Neural crest cell (in vitro differentiated cells): ENCODE data around the gene BRD8. TPM values are rescaled to one million over a fixed set of nuclear protein-coding genes. Genes with fewer than 3 reads are reported as not detected.

Experiments
- DNase-seq: peaks from one replicate; pipeline ENCODE4 v3.0.0; 2021; ENCODE audit warnings: low read depth, mixed read lengths, low spot score
- H3K27ac Mint-ChIP-seq: one replicate; pipeline ENCODE4 v1.8.0; 2021; ENCODE audit warnings: mild to moderate bottlenecking, mixed read lengths; ENCODE audit not compliant: unreplicated experiment
- H3K27me3 Mint-ChIP-seq: 2 replicates; pipeline ENCODE4 v1.8.0; 2021; ENCODE audit warnings: low read depth, mild to moderate bottlenecking, mixed read lengths
- H3K36me3 Mint-ChIP-seq: 2 replicates; pipeline ENCODE4 v1.8.0; 2021; ENCODE audit warnings: low read depth, mild to moderate bottlenecking, mixed read lengths
- H3K4me1 Mint-ChIP-seq: 2 replicates; pipeline ENCODE4 v1.8.0; 2021; ENCODE audit warnings: mixed read lengths
- H3K4me3 Mint-ChIP-seq: one replicate; pipeline ENCODE4 v1.8.0; 2021; ENCODE audit warnings: mild to moderate bottlenecking, mixed read lengths
- H3K9me3 Mint-ChIP-seq: 2 replicates; pipeline ENCODE4 v1.8.0; 2021; ENCODE audit warnings: mixed read lengths
- total RNA-seq: library from RNA; stranded (reverse); gene quantifications from 2 replicates; pipeline ENCODE4 v1.2.1, GENCODE V29; 2021
- TF ChIP-seq, protein P1 (sequence below): fragments of 200-600 bp; sonication (generic); conservative IDR thresholded peaks from 2 replicates; pipeline ENCODE4 v1.5.0; 2021; ENCODE audit warnings: antibody characterized with exemption, mild to moderate bottlenecking

The BRD8 gene
- total RNA-seq, 1 donor from 2014 or later, result 101 TPM

DNA sequence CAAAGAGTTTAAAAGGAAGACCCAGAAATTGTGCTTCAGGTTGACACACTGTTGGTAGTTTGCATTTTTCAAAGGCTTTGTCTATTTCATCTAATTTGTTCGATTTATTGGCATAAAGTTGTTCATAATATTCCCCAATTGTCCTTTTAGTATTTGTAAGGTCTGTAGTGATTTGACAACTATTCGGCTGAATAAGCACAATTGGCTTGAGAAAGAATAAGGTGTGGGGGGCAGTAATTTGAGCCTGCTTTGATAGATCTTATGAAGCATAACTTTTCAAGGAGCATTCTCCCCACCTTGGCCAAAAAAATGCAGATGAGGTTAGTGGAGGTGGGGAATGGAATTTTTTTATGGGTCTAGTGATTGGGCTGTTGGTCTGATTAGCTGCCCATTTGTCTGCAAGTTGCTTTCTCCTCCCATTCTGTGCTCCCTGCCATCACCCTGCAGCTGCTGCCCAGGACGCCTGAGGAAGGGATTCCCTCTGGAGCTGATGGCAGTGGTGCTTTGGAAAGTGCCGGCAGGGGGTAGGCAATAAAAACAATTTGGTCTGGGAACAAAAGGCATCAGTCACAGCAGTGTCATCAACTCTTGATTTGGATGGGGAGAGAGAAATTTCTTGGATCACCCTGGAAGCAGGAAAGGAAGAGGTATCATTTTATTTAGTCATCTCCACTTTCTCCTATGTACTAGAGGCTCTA lies 68.0 kb downstream of the BRD8 start:
- no peaks in the 10 kb centered on the region for H3K36me3 Mint-ChIP-seq
- H3K27ac Mint-ChIP-seq, result no peak overlapping the region
- no peaks in the 10 kb centered on the region for H3K9me3 Mint-ChIP-seq
- H3K4me3 Mint-ChIP-seq, result no peak overlapping the region
- H3K27me3 Mint-ChIP-seq, result peaks cover 7% of the 10 kb centered on the region
- H3K4me1 Mint-ChIP-seq, result peaks cover 11% of the 10 kb centered on the region
- TF ChIP-seq, protein P1, sequence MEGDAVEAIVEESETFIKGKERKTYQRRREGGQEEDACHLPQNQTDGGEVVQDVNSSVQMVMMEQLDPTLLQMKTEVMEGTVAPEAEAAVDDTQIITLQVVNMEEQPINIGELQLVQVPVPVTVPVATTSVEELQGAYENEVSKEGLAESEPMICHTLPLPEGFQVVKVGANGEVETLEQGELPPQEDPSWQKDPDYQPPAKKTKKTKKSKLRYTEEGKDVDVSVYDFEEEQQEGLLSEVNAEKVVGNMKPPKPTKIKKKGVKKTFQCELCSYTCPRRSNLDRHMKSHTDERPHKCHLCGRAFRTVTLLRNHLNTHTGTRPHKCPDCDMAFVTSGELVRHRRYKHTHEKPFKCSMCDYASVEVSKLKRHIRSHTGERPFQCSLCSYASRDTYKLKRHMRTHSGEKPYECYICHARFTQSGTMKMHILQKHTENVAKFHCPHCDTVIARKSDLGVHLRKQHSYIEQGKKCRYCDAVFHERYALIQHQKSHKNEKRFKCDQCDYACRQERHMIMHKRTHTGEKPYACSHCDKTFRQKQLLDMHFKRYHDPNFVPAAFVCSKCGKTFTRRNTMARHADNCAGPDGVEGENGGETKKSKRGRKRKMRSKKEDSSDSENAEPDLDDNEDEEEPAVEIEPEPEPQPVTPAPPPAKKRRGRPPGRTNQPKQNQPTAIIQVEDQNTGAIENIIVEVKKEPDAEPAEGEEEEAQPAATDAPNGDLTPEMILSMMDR, result no peak
- no peak for DNase-seq

DNA sequence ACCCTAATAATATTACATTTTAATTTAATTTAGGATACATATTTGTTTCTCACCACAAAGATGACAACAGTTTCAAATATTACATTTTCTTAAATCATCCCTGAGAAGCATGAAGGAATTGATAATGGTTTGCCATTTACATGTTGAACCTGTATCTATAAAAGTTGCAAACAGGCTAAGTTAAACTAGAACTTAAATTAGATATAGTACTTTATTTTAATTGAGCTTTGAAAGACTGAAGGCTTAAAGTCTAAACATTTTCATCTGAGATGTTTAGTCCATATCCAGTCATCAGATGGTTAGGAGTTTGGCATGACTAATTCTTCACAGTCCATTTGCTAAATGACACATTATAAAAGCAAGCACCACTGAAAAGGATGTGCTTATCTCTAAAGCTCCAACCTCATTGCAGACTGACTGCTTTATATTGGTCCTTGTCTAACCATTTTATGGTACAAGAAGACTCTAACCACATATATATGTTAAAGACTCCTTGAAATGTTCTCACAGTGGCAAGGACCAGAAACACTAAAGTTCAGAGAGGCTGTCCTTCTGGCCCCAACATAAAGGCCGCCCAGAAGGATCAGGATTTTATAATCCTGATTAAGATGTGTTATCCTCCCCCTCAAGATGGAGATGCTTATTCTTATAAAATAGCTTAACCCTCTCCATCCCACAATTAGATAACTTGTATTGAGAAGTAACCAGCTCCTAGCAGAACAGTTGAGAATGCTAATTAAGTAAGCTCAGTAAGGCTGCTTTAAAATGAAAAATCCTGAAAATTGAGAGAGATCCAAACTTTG lies 68.8 kb downstream of the BRD8 start:
- Mint-ChIP-seq H3K9me3 (no peaks in the 10 kb centered on the region), H3K4me3 (no peak overlapping the region), H3K27ac (no peak overlapping the region), H3K4me1 (peaks cover 11% of the 10 kb centered on the region), H3K36me3 (no peaks in the 10 kb centered on the region), H3K27me3 (peaks cover 7% of the 10 kb centered on the region)
- DNase-seq, result no peak
- TF ChIP-seq, protein P1, result no peak

DNA sequence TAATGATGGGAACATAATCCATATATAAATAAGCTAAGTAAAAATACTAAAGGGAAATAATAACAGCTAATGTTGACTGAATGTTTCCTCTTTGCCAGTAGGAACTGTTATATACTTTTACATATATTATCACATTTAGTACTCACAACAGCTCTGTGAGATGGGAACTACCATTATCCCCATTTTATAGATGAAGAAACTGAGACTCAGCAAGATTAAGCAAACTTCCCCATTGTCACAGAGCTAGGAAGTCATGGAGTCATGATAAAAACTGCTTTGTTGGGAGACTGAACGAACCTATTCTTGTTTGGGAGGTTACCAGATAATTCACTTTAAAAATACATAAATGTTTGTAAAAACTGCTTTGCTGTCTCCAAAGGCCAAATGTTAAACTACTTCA lies 71.2 kb downstream of the BRD8 start:
- Mint-ChIP-seq H3K27ac (no peak overlapping the region), H3K4me3 (no peak overlapping the region), H3K9me3 (no peaks in the 10 kb centered on the region), H3K36me3 (no peaks in the 10 kb centered on the region), H3K4me1 (peaks cover 11% of the 10 kb centered on the region), H3K27me3 (peaks cover 19% of the 10 kb centered on the region)
- TF ChIP-seq, protein P1, result no peak
- no peak for DNase-seq

GRCh38 chr5:138105709-138106108 lies 72.7 kb downstream of the BRD8 start:
- Mint-ChIP-seq H3K27ac (no peak overlapping the region), H3K27me3 (peaks cover 23% of the 10 kb centered on the region), H3K4me3 (no peak overlapping the region), H3K36me3 (no peaks in the 10 kb centered on the region), H3K4me1 (peaks cover 9% of the 10 kb centered on the region), H3K9me3 (no peaks in the 10 kb centered on the region)
- TF ChIP-seq, protein P1, result no peak
- no peak for DNase-seq

GRCh38 chr5:138103319-138103637 lies 75.2 kb downstream of the BRD8 start:
- TF ChIP-seq, protein P1, result no peak
- no peaks in the 10 kb centered on the region for H3K36me3 Mint-ChIP-seq
- peaks cover 22% of the 10 kb centered on the region for H3K27me3 Mint-ChIP-seq
- DNase-seq, result no peak
- H3K4me1 Mint-ChIP-seq, result no peaks in the 10 kb centered on the region
- H3K9me3 Mint-ChIP-seq, result no peaks in the 10 kb centered on the region
- no peak overlapping the region for H3K4me3 Mint-ChIP-seq
- H3K27ac Mint-ChIP-seq, result no peak overlapping the region
